Pancreas (tissue), 10 donors: ENCODE measurements around the gene LYZL1. TPM values are rescaled to one million over a fixed set of nuclear protein-coding genes. Genes with fewer than 3 reads are reported as not detected.
"Not testable (repeated sequence)": the region's sequence is repeated elsewhere in the genome, so short reads cannot be mapped to it uniquely, and the experiment has no call there.

ENCODE experiments used
- ATAC-seq, 4 donors: fragments of 200-7000 bp; cut with Tn5 transposase; one replicate each; pipeline versions ENCODE4 v1.8.0 to v1.9.1; 2020; ENCODE audit warnings: mild to moderate bottlenecking in 4 of 4, moderate library complexity in 4 of 4
- DNase-seq, 6 donors: peaks; one replicate each; pipeline ENCODE4 v3.0.0-alpha.2; 2020
- FAIRE-seq: peaks from 2 replicates; lab custom pipeline; 2012; peaks lifted over from hg19 to GRCh38; lab: Jason Lieb, UNC
- H3K27ac ChIP-seq, 4 donors: fragments of 200-600 bp; sonication (generic); 1 replicate in 3 of 4; 2 replicates in 1 of 4; pipeline versions ENCODE4 v1.5.0 to v1.8.0; 2020
- H3K27me3 ChIP-seq, 4 donors: fragments of 200-600 bp; one replicate each; pipeline ENCODE4 v1.8.0; 2021
- H3K36me3 ChIP-seq, 3 donors: fragments of 200-600 bp; sonication (generic) in 1 of 3; one replicate each; pipeline versions ENCODE4 v1.5.0 to v1.8.0; 2020 to 2021
- H3K4me1 ChIP-seq, 3 donors: fragments of 200-600 bp; one replicate each; pipeline ENCODE4 v1.8.0; 2021
- H3K4me3 ChIP-seq, 4 donors: fragments of 200-600 bp; sonication (generic) in 2 of 4; one replicate each; pipeline versions ENCODE4 v1.5.0 to v1.8.0; 2020 to 2021
- H3K9me3 ChIP-seq, 4 donors: fragments of 200-600 bp; one replicate each; pipeline ENCODE4 v1.8.0; 2021
- WGBS, 2 donors: extraction: QIAGEN DNeasy Blood & Tissue Kit; methylation state at CpG; one replicate each; pipeline ENCODE4 v1.1.7; 2013; 5-methylcytosine and 5-hydroxymethylcytosine counted together
- intact Hi-C, 3 donors: fragments of 100-400 bp; cut with DNase I; formaldehyde crosslinking; loops; one replicate each; pipeline versions ENCODE4 v1.11.1 to v1.14.2; 2022
- polyA plus RNA-seq, 2 donors: library from polyadenylated mRNA; stranded (reverse); fragments of 200-250 nt; gene quantifications; one replicate each; pipeline ENCODE4 v1.2.3, GENCODE V29; 2013
- total RNA-seq, 6 donors: library from RNA; stranded (reverse); fragmentation: NEBNext Ultra II Directional in 4 of 6; extraction: Animal tissue kit (Norgen Biotek cat#: 25700) in 4 of 6; gene quantifications; one replicate each; pipeline versions ENCODE4 v1.2.1 to v1.2.4, GENCODE V29; 2021 to 2023
- TF ChIP-seq, protein P1 (sequence below), 4 donors: fragments of 200-600 bp; sonication (generic) in 3 of 4; IDR thresholded peaks; one replicate each; pipeline versions ENCODE4 v1.5.0 to v1.8.0; 2021; ENCODE audit warnings: antibody characterized with exemption in 4 of 4
- donor health status: healthy with polysubstance abuse.
- donor health status: DM: no; HTN: no; CAD: no; lungs with moderate emphysema.
- donor health status: DM: no; HTN: no; CAD: no.
- donor health status: control.
- donor health status: control.
- donor health status: Bipolar disorder and iron deficiency.
- donor health status: DM: yes; HTN: yes; CAD: no.
- donor health status: DM: no; HTN: no; CAD: no.
- donor health status: DM: no; HTN: no; CAD: no.
- donor health status: DM: yes; HTN: yes; CAD: no.

LYZL1 gene
- total and polyA plus RNA-seq, 8 donors: not detected

DNA sequence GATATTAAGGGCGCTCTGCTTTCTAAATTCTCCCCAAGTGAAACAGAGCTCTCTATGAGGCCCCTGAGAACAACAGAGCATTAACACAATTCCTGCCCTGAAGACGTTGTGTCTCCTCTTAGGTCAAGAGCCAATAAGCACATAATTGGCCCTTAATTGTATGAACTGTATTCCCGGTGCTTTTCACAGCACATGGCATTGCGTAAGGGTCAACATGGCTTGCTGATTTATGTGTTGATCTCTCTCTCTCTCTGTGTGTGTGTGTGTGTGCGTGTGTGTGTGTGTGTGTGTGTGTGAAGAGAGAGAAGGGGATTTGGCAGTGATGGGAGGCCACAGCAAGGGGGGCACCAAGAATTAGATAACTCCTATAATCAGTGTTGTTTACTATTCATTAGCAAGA is 40.5 kb downstream of the LYZL1 start:
- no peak for ATAC-seq
- no peaks in the 10 kb centered on the region for H3K9me3 ChIP-seq
- TF ChIP-seq, protein P1, sequence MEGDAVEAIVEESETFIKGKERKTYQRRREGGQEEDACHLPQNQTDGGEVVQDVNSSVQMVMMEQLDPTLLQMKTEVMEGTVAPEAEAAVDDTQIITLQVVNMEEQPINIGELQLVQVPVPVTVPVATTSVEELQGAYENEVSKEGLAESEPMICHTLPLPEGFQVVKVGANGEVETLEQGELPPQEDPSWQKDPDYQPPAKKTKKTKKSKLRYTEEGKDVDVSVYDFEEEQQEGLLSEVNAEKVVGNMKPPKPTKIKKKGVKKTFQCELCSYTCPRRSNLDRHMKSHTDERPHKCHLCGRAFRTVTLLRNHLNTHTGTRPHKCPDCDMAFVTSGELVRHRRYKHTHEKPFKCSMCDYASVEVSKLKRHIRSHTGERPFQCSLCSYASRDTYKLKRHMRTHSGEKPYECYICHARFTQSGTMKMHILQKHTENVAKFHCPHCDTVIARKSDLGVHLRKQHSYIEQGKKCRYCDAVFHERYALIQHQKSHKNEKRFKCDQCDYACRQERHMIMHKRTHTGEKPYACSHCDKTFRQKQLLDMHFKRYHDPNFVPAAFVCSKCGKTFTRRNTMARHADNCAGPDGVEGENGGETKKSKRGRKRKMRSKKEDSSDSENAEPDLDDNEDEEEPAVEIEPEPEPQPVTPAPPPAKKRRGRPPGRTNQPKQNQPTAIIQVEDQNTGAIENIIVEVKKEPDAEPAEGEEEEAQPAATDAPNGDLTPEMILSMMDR (IDR thresholded peaks at IDR 0.05): no peak
- H3K27ac ChIP-seq: no peak overlapping the region
- no peaks in the 10 kb centered on the region for H3K4me1 ChIP-seq
- no peaks in the 10 kb centered on the region for H3K27me3 ChIP-seq
- H3K36me3 ChIP-seq: no peaks in the 10 kb centered on the region
- FAIRE-seq: no peak
- no peak overlapping the region for H3K4me3 ChIP-seq
- 59 to 65% methylated on average over 5 of the region's 5 CpGs for WGBS, 2 donors
- intact Hi-C loops: no loop called here
- no peak for DNase-seq

DNA sequence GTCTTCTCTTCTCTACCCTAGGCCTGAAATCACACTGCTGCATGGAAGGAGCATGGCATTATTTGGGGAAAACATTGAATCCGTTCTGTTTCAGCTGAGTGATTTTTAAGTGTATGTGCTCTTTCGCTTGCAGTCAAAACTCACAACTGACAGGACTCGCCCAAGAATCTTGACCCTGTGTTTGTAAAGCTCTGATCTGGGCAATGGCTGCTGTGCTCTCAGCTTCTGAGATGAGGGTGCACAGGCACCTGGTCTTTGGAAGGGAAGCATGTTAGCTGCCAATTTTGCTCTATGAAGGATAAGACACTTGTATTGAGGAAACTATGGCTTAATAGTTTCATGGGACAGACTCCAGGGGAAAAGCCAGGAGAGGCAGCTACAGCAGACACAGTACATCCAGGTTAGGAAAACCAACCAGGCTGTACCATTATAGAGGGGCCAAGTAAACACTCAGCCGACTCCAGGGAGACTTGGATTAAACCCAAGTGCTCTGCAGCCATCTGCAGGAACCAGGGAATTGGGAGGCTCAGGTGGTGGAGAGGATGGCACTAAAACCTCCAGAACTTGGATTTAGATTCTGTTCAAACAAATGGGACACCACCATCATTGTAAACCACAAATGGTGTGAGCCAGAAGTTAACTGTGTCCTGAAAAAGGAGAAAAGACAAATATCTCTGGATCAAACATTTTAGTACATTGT is 43.3 kb downstream of the LYZL1 start:
- Histone ChIP-seq H3K4me1 (no peaks in the 10 kb centered on the region), H3K27ac (no peak overlapping the region), H3K27me3 (no peaks in the 10 kb centered on the region), H3K4me3 (no peak overlapping the region), H3K9me3 (no peaks in the 10 kb centered on the region), H3K36me3 (no peaks in the 10 kb centered on the region)
- TF ChIP-seq, protein P1 (IDR thresholded peaks at IDR 0.05): no peak
- ATAC-seq (peak in 2 of 4 donors; percentile 25 to 40), DNase-seq (no peak), FAIRE-seq (no peak)
- intact Hi-C loops: no loop called here
- WGBS, 2 donors: 64 to 68% methylated on average over 4 of the region's 4 CpGs

DNA sequence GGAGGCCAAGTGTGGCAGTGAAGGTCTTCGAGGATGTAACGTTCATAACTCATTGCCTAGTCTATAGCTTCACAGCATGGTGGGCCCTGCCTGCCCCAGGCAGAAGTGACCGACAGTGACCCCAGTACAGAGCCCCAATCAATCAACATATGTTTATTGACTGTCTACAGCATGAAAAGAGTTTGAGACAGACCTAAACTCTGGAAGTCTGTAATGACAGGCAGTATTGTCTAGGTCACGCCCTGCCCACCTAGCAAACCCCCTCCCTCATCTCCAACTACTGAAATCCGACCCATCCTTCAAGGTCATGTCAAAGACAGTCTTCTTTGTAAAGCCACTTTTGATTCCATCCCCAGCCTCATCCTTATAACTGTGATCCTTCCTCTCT is 43.9 kb downstream of the LYZL1 start:
- 46 to 47% methylated on average over 5 of the region's 5 CpGs for WGBS, 2 donors
- H3K27ac ChIP-seq: no peak overlapping the region
- no peaks in the 10 kb centered on the region for H3K4me1 ChIP-seq
- ATAC-seq: no peak
- H3K27me3 ChIP-seq: no peaks in the 10 kb centered on the region
- no peaks in the 10 kb centered on the region for H3K9me3 ChIP-seq
- no peaks in the 10 kb centered on the region for H3K36me3 ChIP-seq
- no peak for FAIRE-seq
- H3K4me3 ChIP-seq: no peak overlapping the region
- TF ChIP-seq, protein P1 (IDR thresholded peaks at IDR 0.05): no peak
- no peak for DNase-seq
- intact Hi-C loops: no loop called here

DNA sequence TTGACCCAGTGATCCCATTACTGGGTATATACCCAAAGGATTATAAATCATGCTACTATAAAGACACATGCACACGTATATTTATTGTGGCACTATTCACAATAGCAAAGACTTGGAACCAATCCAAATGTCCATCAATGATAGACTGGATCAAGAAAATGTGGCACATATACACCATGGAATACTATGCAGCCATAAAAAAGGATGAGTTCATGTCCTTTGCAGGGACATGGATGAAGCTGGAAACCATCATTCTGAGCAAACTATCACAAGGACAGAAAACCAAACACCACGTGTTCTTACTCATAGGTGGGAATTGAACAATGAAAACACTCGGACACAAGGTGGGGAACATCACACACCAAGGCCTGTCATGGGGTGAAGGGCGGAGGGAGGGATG is 48.7 kb downstream of the LYZL1 start:
- H3K9me3 ChIP-seq, FAIRE-seq, DNase-seq, H3K4me1 ChIP-seq, intact Hi-C loops, H3K27ac ChIP-seq, ATAC-seq, H3K4me3 ChIP-seq, H3K27me3 ChIP-seq, H3K36me3 ChIP-seq: not testable (repeated sequence)
- 74 to 75% methylated on average over 3 to 4 of the region's 4 CpGs for WGBS, 2 donors

DNA sequence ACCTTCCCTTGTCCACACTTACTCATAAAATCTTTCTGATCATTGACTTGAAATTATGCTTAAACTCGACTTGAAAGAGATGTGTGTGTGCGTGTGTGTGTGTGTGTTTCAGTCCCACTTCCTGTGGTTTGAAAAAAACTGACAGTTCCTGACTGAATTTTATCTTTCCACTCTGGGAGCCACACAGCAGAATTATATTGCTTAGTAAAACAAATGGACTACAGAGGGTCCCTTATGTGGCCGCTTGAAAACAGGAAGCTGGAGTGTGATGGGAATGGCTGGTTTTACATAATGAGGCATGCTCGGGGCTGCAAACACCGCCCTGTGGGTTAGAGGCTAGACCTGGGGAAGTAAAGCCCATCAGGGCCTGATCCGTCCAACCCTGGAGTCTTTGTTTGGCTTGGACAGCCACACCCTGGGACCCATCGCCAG is 54.8 kb downstream of the LYZL1 start:
- Histone ChIP-seq H3K36me3 (no peaks in the 10 kb centered on the region), H3K4me1 (no peaks in the 10 kb centered on the region), H3K27me3 (no peaks in the 10 kb centered on the region), H3K9me3 (no peaks in the 10 kb centered on the region), H3K27ac (no peak overlapping the region), H3K4me3 (no peak overlapping the region)
- ATAC-seq (no peak), FAIRE-seq (no peak), DNase-seq (no peak)
- TF ChIP-seq, protein P1 (IDR thresholded peaks at IDR 0.05): no peak
- 57 to 73% methylated on average over 7 of the region's 7 CpGs for WGBS, 2 donors
- intact Hi-C loops: no loop called here
